Testis (tissue), 3 donors: ENCODE data around the gene TBX21. TPM values are rescaled to one million over a fixed set of nuclear protein-coding genes. Genes with fewer than 3 reads are reported as not detected.

Source experiments
- DNase-seq: peaks from one replicate; pipeline ENCODE4 v3.0.0-alpha.2; 2019
- H3K27ac ChIP-seq, 2 donors: fragments of 200-600 bp; sonication (generic); one replicate each; pipeline ENCODE4 v1.5.1; 2019
- H3K27me3 ChIP-seq: fragments of 200-600 bp; sonication (generic); one replicate; pipeline ENCODE4 v1.5.1; 2019
- H3K36me3 ChIP-seq: fragments of 200-600 bp; sonication (generic); one replicate; pipeline ENCODE4 v1.5.1; 2017; ENCODE audit warnings: low read depth; ENCODE audit errors: missing control alignments
- H3K4me1 ChIP-seq: fragments of 200-600 bp; sonication (generic); one replicate; pipeline ENCODE4 v1.5.1; 2019
- H3K4me3 ChIP-seq, 2 donors: fragments of 200-600 bp; sonication (generic); one replicate each; pipeline ENCODE4 v1.5.1; 2017 to 2019
- H3K9me3 ChIP-seq: fragments of 200-600 bp; sonication (generic); one replicate; pipeline ENCODE4 v1.5.1; 2017
- CTCF ChIP-seq, 3 experiments: fragments of 450-650 bp in 2 of 3; fragments of 200-600 bp in 1 of 3; sonication (generic) in 1 of 3; IDR thresholded peaks; one replicate each; pipeline ENCODE4 v1.5.1; 2016 to 2019; ENCODE audit warnings: antibody characterized with exemption in 3 of 3, mild to moderate bottlenecking in 2 of 3, moderate library complexity in 1 of 3
- POLR2A ChIP-seq: fragments of 450-650 bp; IDR thresholded peaks from one replicate; pipeline ENCODE4 v1.6.1; 2017; ENCODE audit warnings: antibody characterized with exemption, mild to moderate bottlenecking, moderate library complexity
- WGBS, 2 donors: methylation state at CpG; one replicate each; pipeline ENCODE4 v1.1.5; 2018; 5-methylcytosine and 5-hydroxymethylcytosine counted together
- intact Hi-C: fragments of 100-400 bp; cut with DNase I; formaldehyde crosslinking; loops from one replicate; pipeline ENCODE4 v1.15.1; 2023; ENCODE audit warnings: low total_unique reads
- polyA plus RNA-seq: library from polyadenylated mRNA; stranded (reverse); fragments of 350-450 nt; fragmentation: Illumina TruSeq; extraction: RNeasy Lipid Tissue Mini Kit (QIAGEN cat#74804); gene quantifications from one replicate; pipeline ENCODE4 v1.2.3, GENCODE V29; 2014; ENCODE audit warnings: low read depth, low replicate concordance; ENCODE audit not compliant: insufficient read depth
- total RNA-seq, 2 donors: library from RNA; depleted of rRNA; stranded (reverse); fragments of >200 nt; gene quantifications; one replicate each; pipeline ENCODE4 v1.2.3, GENCODE V29; 2016

TBX21 gene
- total and polyA plus RNA-seq, 3 donors from 2014 or later: 1.1 to 2.2 (median 1.8) TPM

GRCh38 chr17:47692137-47692894 lies 40.7 kb upstream of the TBX21 start:
- intact Hi-C loops: no loop called here
- Histone ChIP-seq H3K9me3 (no peaks in the 10 kb centered on the region), H3K36me3 (no peaks in the 10 kb centered on the region), H3K27me3 (no peaks in the 10 kb centered on the region), H3K27ac (no peak overlapping the region), H3K4me1 (peaks cover 21% of the 10 kb centered on the region), H3K4me3 (no peak overlapping the region)
- no peak for TF ChIP-seq CTCF (IDR thresholded peaks at IDR 0.05)
- DNase-seq: no peak
- WGBS, 2 donors: 51 to 63% methylated on average over 1 to 2 of the region's 2 CpGs

GRCh38 chr17:47692895-47693730 lies 39.9 kb upstream of the TBX21 start:
- 22 to 25% methylated on average over 10 of the region's 10 CpGs for WGBS, 2 donors
- intact Hi-C loops: no loop called here
- DNase-seq: no peak

GRCh38 chr17:47693731-47694580 lies 39.1 kb upstream of the TBX21 start, which contains the start of gene TBKBP1:
TSS of gene TBKBP1 (plus strand) at chr17:47694161. CDS start at chr17:47696113, 1,952 bp downstream.
- peak within 1 kb of the TSS; percentile 75 to 95 for H3K4me3 ChIP-seq
- TF ChIP-seq CTCF (IDR thresholded peaks at IDR 0.05) (no peak), POLR2A (no peak)
- intact Hi-C loops: no loop called here
- H3K4me1 ChIP-seq: peaks cover 13% of the 10 kb centered on the region
- peak within 1 kb of the TSS; percentile 69 to 90 for H3K27ac ChIP-seq
- H3K27me3 ChIP-seq: no peaks in the 10 kb centered on the region
- H3K36me3 ChIP-seq: no peaks in the 10 kb centered on the region
- DNase-seq: peak; percentile 70
- WGBS, 2 donors: 0% methylated on average over 10 to 51 of the region's 87 CpGs
- no peaks in the 10 kb centered on the region for H3K9me3 ChIP-seq

More at GRCh38 chr17:47692895-47693730, 39.9 kb upstream of the TBX21 start:
- Histone ChIP-seq H3K4me3 (peak overlapping the region; percentile 75 to 95), H3K27ac (peak overlapping the region in 1 of 2 donors; percentile 90), H3K27me3 (no peaks in the 10 kb centered on the region), H3K9me3 (no peaks in the 10 kb centered on the region), H3K4me1 (peaks cover 14% of the 10 kb centered on the region), H3K36me3 (no peaks in the 10 kb centered on the region)
- TF ChIP-seq POLR2A (no peak), CTCF (IDR thresholded peaks at IDR 0.05) (no peak)

- H3K4me3 ChIP-seq: peak overlapping the region; percentile 75 to 95
- DNase-seq: peak; percentile 64
- peak overlapping the region; percentile 69 to 90 for H3K27ac ChIP-seq
- intact Hi-C loops: no loop called here
- H3K4me1 ChIP-seq: peaks cover 13% of the 10 kb centered on the region
- no peaks in the 10 kb centered on the region for H3K36me3 ChIP-seq
- WGBS, 2 donors: 3 to 10% methylated on average over 16 to 63 of the region's 65 CpGs
- H3K27me3 ChIP-seq: no peaks in the 10 kb centered on the region
- TF ChIP-seq POLR2A (no peak), CTCF (IDR thresholded peaks at IDR 0.05) (no peak)
- H3K9me3 ChIP-seq: no peaks in the 10 kb centered on the region
Measured at GRCh38 chr17:47694581-47695428, 38.2 kb upstream of the TBX21 start.
